ENCODE measurements around the gene IGSF21. TPM values are rescaled to one million over a fixed set of nuclear protein-coding genes. Genes with fewer than 3 reads are reported as not detected.

The IGSF21 gene
- polyA plus RNA-seq, 1 experiment, result not detected

GRCh38 chr1:18241891-18242290, 134.3 kb downstream of the IGSF21 start:
- H3K27ac ChIP-seq (ENCODE audit: low read depth, low read length), result no peak overlapping the region
- H3K27me3 ChIP-seq (ENCODE audit: control insufficient read depth, insufficient read depth, low read length), result no peaks in the 10 kb centered on the region
- TF ChIP-seq CTCF (IDR thresholded peaks at IDR 0.05; ENCODE audit: low read depth, low read length), result no peak
- H3K4me3 ChIP-seq (ENCODE audit: low read depth, low read length), result no peak overlapping the region
- CTCF ChIA-PET, result no interaction called here
- POLR2A ChIA-PET, result no interaction called here
- DNase-seq (ENCODE audit: low read depth, low spot score), result no peak
- peaks cover 3% of the 10 kb centered on the region; the same call in 1 of the 2 replicates for H3K9me3 ChIP-seq (ENCODE audit: control insufficient read depth, insufficient read depth, low read length)

- H3K27ac ChIP-seq (ENCODE audit: low read depth, low read length), result no peak overlapping the region
Observed at GRCh38 chr1:18243503-18244175, 136.0 kb downstream of the IGSF21 start.

GRCh38 chr1:18244762-18245161, 137.2 kb downstream of the IGSF21 start:
- peaks cover 3% of the 10 kb centered on the region for H3K9me3 ChIP-seq (ENCODE audit: control insufficient read depth, insufficient read depth, low read length)
- CTCF ChIA-PET, result interaction anchor here (0.8 kb wide), 1 partner anchor 10 kb away, joined by 4 read pairs; no protein-coding TSS in a partner anchor
- DNase-seq (ENCODE audit: low read depth, low spot score), result no peak
- no peak for TF ChIP-seq CTCF (IDR thresholded peaks at IDR 0.05; ENCODE audit: low read depth, low read length)
- no peak overlapping the region for H3K4me3 ChIP-seq (ENCODE audit: low read depth, low read length)
- no peaks in the 10 kb centered on the region for H3K27me3 ChIP-seq (ENCODE audit: control insufficient read depth, insufficient read depth, low read length)
- POLR2A ChIA-PET, result no interaction called here
- H3K27ac ChIP-seq (ENCODE audit: low read depth, low read length), result no peak overlapping the region

More at GRCh38 chr1:18243503-18244175, 136.0 kb downstream of the IGSF21 start:
- POLR2A ChIA-PET, result no interaction called here
- no peak for TF ChIP-seq CTCF (IDR thresholded peaks at IDR 0.05; ENCODE audit: low read depth, low read length)
- Histone ChIP-seq H3K9me3 (ENCODE audit: control insufficient read depth, insufficient read depth, low read length) (peaks cover 3% of the 10 kb centered on the region; the same call in 1 of the 2 replicates), H3K27me3 (ENCODE audit: control insufficient read depth, insufficient read depth, low read length) (no peaks in the 10 kb centered on the region), H3K4me3 (ENCODE audit: low read depth, low read length) (no peak overlapping the region)
- CTCF ChIA-PET, result no interaction called here
- no peak for DNase-seq (ENCODE audit: low read depth, low spot score)

- CTCF ChIA-PET, result interaction anchor here (0.8 kb wide), 1 partner anchor 11 kb away, joined by 4 read pairs; no protein-coding TSS in a partner anchor
- no peak for TF ChIP-seq CTCF (IDR thresholded peaks at IDR 0.05; ENCODE audit: low read depth, low read length)
- H3K9me3 ChIP-seq (ENCODE audit: control insufficient read depth, insufficient read depth, low read length), result peaks cover 3% of the 10 kb centered on the region
- no peak for DNase-seq (ENCODE audit: low read depth, low spot score)
- POLR2A ChIA-PET, result no interaction called here
- H3K27me3 ChIP-seq (ENCODE audit: control insufficient read depth, insufficient read depth, low read length), result no peaks in the 10 kb centered on the region
- no peak overlapping the region for H3K4me3 ChIP-seq (ENCODE audit: low read depth, low read length)
- H3K27ac ChIP-seq (ENCODE audit: low read depth, low read length), result no peak overlapping the region
Observed at GRCh38 chr1:18245647-18246046, 138.0 kb downstream of the IGSF21 start.

GRCh38 chr1:18246543-18246942, 138.9 kb downstream of the IGSF21 start:
- H3K9me3 ChIP-seq (ENCODE audit: control insufficient read depth, insufficient read depth, low read length), result peaks cover 3% of the 10 kb centered on the region
- no peak overlapping the region for H3K27ac ChIP-seq (ENCODE audit: low read depth, low read length)
- H3K4me3 ChIP-seq (ENCODE audit: low read depth, low read length), result no peak overlapping the region
- no peak for DNase-seq (ENCODE audit: low read depth, low spot score)
- ChIA-PET CTCF (interaction anchor here (0.7 to 1.0 kb wide), 3 partner anchors 15 to 49 kb away, joined by 4 read pairs; no protein-coding TSS in a partner anchor), POLR2A (interaction anchor here (0.7 kb wide), 1 partner anchor 10 kb away, joined by 9 read pairs; no protein-coding TSS in a partner anchor)
- H3K27me3 ChIP-seq (ENCODE audit: control insufficient read depth, insufficient read depth, low read length), result no peaks in the 10 kb centered on the region
- no peak for TF ChIP-seq CTCF (IDR thresholded peaks at IDR 0.05; ENCODE audit: low read depth, low read length)
